ENCODE measurements around the gene PCDHGB3. TPM values are rescaled to one million over a fixed set of nuclear protein-coding genes. Genes with fewer than 3 reads are reported as not detected.
A peak's percentile ranks its signal among the peaks of the same experiment; 100 is the strongest.
"Not testable (repeated sequence)": the region's sequence is repeated elsewhere in the genome, so short reads cannot be mapped to it uniquely, and the experiment has no call there.

PCDHGB3 gene
- total RNA-seq, 1 experiment from 2014 or later = 4.2 TPM

GRCh38 chr5:141383345-141383744 is 13.3 kb downstream of the PCDHGB3 start:
- no peak for ATAC-seq
- Mint-ChIP-seq H3K36me3 (peaks cover 33% of the 10 kb centered on the region), H3K27me3 (ENCODE audit: low read depth) (peaks cover 20% of the 10 kb centered on the region), H3K27ac (no peak overlapping the region), H3K4me3 (peak overlapping the region; percentile 84), H3K4me1 (0 out of 2 replicates have a peak, but pooled peaks cover under 1% of the 10 kb centered on the region), H3K9me3 (peaks cover 44% of the 10 kb centered on the region)
- ChIA-PET POLR2A (no interaction called here), CTCF (interaction anchor here (0.8 to 1.9 kb wide), 10 partner anchors 13 to 248 kb away, joined by 3 to 5 read pairs (median 4); partner anchors contain the start of genes PCDHB14, PCDHB15, PCDHB5 and PCDHGA10)
- TF ChIP-seq E2F5 (CRISPR knock-in tag; IDR thresholded peaks at IDR 0.05) = no peak
- no peak for DNase-seq (ENCODE audit: low spot score)

- POLR2A ChIA-PET = no interaction called here
- ATAC-seq (no peak), DNase-seq (ENCODE audit: low spot score) (no peak)
- TF ChIP-seq ZNF317 (CRISPR knock-in tag; IDR thresholded peaks at IDR 0.05; ENCODE audit: borderline replicate concordance, low read depth) (no peak), ZNF138 (CRISPR knock-in tag; conservative IDR thresholded peaks at IDR 0.05) (no peak), CBFB (CRISPR knock-in tag; IDR thresholded peaks at IDR 0.05; ENCODE audit: low read depth) (no peak)
- Mint-ChIP-seq H3K4me3 (no peak overlapping the region), H3K4me1 (0 out of 2 replicates have a peak, but pooled peaks cover 3% of the 10 kb centered on the region), H3K27me3 (ENCODE audit: low read depth) (peaks cover 33% of the 10 kb centered on the region), H3K9me3 (peaks cover 58% of the 10 kb centered on the region), H3K36me3 (peaks cover 46% of the 10 kb centered on the region), H3K27ac (no peak overlapping the region)
- CTCF ChIA-PET = interaction anchor here (1.3 kb wide), 1 partner anchor 28 kb away, joined by 3 read pairs; the partner anchor contains the start of gene PCDHGA10
These were observed 14.6 kb downstream of the PCDHGB3 start for GRCh38 chr5:141384471-141385267.

- peak within 1 kb of the TSS; percentile 81 for H3K4me3 Mint-ChIP-seq
- ATAC-seq (peak; percentile 96), DNase-seq (ENCODE audit: low spot score) (peak; percentile 80)
- POLR2A ChIA-PET, H3K4me1 Mint-ChIP-seq, H3K27ac Mint-ChIP-seq: not testable (repeated sequence)
- H3K36me3 Mint-ChIP-seq = peaks cover 63% of the 10 kb centered on the region
- CTCF ChIA-PET = interaction anchor here (0.6 to 3.0 kb wide), 43 partner anchors 9 to 665 kb away, joined by 3 to 24 read pairs (median 5); partner anchors contain the start of genes PCDHB14, PCDHB15, PCDHB16 and PCDHB4
- peaks cover 37% of the 10 kb centered on the region for H3K27me3 Mint-ChIP-seq (ENCODE audit: low read depth)
- H3K9me3 Mint-ChIP-seq = peaks cover 69% of the 10 kb centered on the region
These were observed 17.7 kb downstream of the PCDHGB3 start, which contains the start of gene PCDHGB4 for GRCh38 chr5:141387557-141388311. PCDHGB4 (plus strand) TSS chr5:141387698; CDS start chr5:141387885, 187 bp downstream.

- DNase-seq (ENCODE audit: low spot score) (no peak), ATAC-seq (no peak)
- no peak overlapping the region for H3K27ac Mint-ChIP-seq
- 0 out of 2 replicates have a peak, but pooled peaks cover 3% of the 10 kb centered on the region for H3K4me1 Mint-ChIP-seq
- CTCF ChIA-PET = interaction anchor here (1.5 to 3.0 kb wide), 9 partner anchors 12 to 175 kb away, joined by 3 to 24 read pairs (median 11); partner anchors contain the start of genes PCDHB14, PCDHGA11, PCDHGA6 and PCDHGB1
- peak overlapping the region; percentile 81; the same call in 1 of the 2 replicates for H3K4me3 Mint-ChIP-seq
- POLR2A ChIA-PET = no interaction called here
- H3K36me3 Mint-ChIP-seq = peaks cover 63% of the 10 kb centered on the region
- H3K27me3 Mint-ChIP-seq (ENCODE audit: low read depth) = peaks cover 30% of the 10 kb centered on the region
- H3K9me3 Mint-ChIP-seq = peaks cover 67% of the 10 kb centered on the region
- no peak for TF ChIP-seq ZMAT4 (CRISPR knock-in tag; IDR thresholded peaks at IDR 0.05)
- TF ChIP-seq E2F4 (CRISPR knock-in tag; IDR thresholded peaks at IDR 0.05; ENCODE audit: borderline replicate concordance, low read depth) = no peak
- no peak for TF ChIP-seq USF1 (CRISPR knock-in tag; IDR thresholded peaks at IDR 0.05)
- TF ChIP-seq IRF1 (CRISPR knock-in tag; IDR thresholded peaks at IDR 0.05) = no peak
- no peak for TF ChIP-seq PRDM15 (CRISPR knock-in tag; IDR thresholded peaks at IDR 0.05)
- no peak for TF ChIP-seq SP1 (CRISPR knock-in tag; conservative IDR thresholded peaks at IDR 0.05)
- no peak for TF ChIP-seq AR (CRISPR knock-in tag; IDR thresholded peaks at IDR 0.05)
- no peak for TF ChIP-seq JAZF1 (CRISPR knock-in tag; IDR thresholded peaks at IDR 0.05)
These were observed 18.6 kb downstream of the PCDHGB3 start for GRCh38 chr5:141388661-141389060.

Data from WTC11 (cell line).